ENCODE results near the gene UBL4A.

The UBL4A gene

DNA sequence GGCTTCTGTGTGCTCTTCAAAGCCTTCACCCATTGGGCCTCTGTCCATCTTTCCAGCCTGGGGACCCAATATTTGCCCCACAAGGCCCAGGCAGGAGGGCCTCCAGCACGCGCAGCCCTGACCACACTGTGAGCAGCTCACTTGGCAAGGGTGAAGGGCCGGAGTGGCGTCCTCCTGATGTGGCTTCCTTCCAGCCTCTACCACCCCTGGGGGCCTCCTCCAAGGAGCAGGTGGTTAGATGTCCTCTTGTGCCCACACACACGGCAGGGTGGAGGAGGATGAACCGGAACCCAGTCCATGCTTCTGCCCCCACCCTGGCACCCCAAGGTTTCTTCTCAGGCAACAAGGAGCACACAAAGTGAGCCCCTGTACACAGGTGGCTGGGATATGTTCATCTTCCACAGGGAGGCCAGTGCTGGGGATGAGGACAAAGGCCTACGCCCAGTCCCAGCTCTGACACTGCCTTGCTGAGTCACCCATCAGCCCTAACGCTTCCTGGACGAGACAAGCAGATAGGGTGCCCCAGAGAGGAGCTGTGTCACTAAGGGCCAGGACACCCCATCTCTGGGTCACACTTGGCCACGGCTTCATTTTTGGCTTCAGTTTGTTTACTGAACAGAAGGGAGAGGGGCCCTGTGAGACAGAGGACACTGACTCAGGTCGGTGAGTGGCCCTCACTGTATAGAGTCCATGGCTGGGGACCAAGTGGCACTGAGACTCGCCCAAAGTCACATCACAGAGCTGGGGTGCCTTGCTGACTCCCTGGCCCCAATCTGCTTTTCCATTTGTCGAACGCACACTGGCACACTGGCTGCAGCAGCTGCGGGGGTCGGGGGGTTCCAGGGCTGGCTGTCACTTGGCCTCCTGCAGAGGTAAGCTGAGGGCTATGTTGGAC lies 1.9 kb downstream of the UBL4A start:
- FAIRE-seq, result no peak
- no peak for DNase-seq (ENCODE audit: extremely low spot score, insufficient read length, low read depth)

DNA sequence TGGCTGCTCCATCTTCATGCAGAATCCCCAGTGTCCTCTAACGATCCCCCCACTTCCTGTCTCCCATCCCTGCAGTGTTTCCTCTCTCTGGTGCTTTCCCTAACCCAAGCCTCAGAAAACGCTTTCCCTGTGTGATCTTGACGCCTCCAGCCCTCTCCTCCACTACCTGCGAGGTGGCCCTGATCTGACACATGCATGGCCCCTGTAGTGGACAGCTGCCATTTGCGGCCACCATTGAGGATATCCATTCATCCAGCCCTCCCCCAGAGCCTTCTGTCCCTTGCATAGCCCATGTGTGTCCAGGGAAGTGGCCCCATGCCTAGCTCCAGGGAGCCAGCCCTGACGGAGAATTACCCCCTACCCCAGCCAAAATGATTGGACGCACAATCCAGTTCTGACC lies 3.1 kb downstream of the UBL4A start:
- DNase-seq (ENCODE audit: extremely low spot score, insufficient read length, low read depth), result no peak
- no peak for FAIRE-seq

DNA sequence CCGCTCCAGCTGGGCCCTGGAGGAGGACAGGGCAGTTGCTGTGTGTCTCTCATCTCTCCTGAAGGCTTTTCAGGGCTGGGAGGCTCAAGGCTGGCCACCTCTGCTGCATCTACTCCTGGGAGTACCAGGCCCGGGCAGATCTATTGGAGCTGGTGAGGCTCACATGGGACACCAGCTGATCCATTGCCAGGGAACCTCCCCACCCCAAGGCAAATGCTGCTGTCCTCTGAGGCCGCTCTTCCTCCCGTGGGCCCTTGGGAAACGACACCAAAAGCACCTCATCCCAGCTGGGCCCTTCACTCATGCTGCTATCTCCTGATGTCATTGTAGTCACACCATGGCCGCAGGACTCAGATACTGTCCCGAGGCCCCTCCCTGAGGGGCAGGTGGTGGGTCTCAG lies 3.6 kb downstream of the UBL4A start:
- DNase-seq (ENCODE audit: extremely low spot score, insufficient read length, low read depth) (no peak), FAIRE-seq (no peak)

DNA sequence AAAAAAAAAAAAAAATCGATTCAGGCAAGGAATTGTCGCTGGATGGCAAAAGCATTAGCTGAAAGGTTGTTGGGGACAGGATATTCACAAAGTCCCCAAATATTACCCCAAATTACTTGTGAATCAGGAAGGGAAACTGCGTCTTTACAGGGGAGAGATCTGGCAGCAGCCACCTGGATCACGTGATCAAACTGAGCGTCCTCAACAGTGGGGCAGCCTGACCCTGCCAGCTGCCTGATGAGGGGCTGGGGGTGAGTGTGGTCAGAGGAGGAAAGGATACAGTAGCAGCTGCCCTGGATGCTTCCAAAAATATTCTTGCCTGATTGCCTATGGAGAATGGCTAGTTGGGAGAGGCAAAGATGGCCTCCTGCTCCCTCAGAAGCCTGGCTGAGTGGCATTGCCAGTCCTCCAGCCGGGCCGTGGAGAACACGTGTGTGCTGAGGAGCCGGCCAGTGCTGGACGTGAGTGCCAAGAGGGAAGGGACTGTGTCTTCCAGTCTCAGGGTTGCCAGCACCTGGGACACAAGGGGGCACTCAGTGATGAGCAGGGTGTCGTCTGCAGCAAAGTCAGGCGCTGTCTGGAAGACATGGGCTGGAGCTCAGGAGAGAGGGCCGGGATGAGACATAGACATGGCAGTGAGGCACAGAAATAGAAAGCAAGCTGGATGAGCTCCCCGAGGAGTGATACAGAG lies 4.4 kb downstream of the UBL4A start:
- DNase-seq (ENCODE audit: extremely low spot score, insufficient read length, low read depth), result no peak
- peak; percentile 47 for FAIRE-seq

DNA sequence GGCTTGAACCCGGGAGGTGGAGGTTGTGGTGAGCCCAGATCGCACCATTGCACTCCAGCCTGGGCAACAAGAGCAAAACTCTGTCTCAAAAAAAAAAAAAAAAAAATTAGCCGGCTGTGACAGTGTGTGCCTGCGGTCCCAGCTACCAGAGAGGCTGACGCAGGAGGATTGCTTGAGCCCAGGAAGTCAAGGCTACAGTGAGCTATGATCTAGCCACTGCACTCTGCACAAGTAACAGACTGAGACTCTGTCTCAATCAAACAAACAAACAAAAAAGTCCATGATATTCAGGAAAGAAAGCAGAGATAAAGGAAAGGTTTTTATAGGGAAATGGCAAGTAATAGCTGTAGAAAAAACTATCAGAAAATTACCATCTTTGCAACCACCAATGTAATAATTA lies 5.2 kb downstream of the UBL4A start:
- FAIRE-seq (no peak), DNase-seq (ENCODE audit: extremely low spot score, insufficient read length, low read depth) (no peak)

DNA sequence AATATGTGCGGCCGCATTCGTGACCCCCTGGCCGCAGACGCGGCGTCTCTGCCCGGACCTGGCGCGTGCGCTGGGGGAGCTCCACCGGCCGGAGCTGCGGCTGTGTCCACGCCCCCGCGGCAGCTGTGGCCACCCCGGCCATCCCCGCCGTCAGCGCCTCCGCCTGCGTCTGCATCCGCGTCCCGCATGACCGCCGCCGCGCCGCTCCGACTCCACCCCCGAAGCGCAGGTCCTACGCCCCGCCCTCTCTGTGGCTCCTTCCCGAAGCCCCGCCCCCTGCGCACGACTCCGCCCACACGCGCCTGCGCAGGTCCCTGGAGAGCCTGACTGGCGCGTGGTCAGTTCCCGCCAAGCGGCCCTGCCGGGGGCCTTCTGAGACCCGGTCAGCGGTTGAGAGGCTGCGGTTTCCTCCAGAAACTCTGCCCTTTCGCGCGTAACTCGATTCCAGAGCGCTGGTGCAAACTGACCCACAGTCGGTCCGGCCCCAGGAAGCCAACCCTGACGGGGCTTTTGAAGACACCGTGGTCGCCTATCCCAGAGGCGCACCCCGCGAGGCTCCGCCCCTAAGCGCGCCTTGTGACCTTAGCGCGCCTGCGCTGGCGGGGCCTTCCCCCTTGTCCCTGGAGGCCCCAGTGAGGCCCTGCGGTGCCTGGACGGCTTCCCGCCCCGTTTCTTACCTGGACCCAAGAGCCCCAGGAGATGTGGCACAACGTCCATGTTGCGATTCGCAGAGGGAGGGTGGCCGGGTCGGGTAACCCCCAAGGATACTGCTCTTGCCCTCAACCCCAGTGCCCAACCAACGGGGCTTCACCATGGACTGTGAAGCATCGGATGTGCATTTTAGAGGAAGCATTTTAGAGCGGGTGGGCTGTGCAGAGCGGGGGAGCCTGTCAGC lies 7.4 kb downstream of the UBL4A start, which contains the start of gene LAGE3:
TSS of gene LAGE3 (minus strand) at position 554 of the 895 bp plus-strand sequence. CDS start at position 188, 366 bp downstream.
- FAIRE-seq (peak; percentile 96), DNase-seq (ENCODE audit: extremely low spot score, insufficient read length, low read depth) (peak; percentile 75)

DNA sequence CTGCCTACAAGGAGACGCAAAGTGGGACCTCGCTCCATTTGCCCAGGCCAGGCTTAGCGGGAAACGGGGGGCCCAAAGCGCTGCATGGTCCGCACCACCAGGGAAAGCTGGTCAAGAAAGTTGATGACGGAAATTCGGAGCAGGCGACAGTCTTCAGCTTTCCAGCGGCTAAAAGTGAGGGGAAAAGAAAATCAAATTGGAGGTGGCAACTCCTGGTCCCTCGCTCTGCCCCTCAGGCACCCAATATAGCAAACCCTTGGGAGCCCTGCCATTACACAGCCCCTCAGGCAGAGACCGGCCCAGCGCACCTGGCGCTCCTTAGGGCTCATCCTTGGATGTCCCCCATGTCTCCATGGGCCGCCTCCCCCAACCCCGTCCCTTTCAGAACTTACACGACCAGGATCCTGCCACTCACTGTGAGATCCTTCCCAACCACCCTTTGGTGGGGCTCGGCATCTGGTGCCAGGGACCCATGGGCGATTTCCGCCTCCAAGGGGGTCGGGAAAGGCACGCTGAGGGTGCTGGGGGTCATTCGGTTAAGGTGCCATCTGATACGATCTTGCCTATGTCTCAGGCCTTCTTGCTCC lies 8.4 kb downstream of the UBL4A start:
- no peak for FAIRE-seq

DNA sequence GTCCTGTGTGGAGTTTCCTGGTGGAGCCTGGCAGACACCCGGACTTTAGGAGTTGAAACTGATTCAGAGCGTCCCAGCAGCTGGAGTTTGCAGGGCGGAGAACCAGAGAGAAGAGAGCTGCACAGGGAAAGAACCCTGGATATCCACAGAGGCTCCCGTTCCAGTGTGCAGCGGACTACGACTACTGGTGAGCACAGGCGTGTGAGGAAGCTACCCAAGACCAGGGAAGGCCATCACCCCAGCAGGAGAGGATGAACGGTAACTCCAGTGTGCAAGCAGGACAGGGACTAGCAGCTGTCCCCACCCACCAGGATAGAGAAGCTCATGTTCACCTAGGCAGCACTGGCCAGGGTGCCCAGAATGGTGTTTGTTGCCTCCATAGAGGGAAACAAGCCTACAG lies 9.6 kb downstream of the UBL4A start:
- no peak for DNase-seq (ENCODE audit: extremely low spot score, insufficient read length, low read depth)
- no peak for FAIRE-seq

More for the DNA sequence above, 8.4 kb downstream of the UBL4A start:
- DNase-seq (ENCODE audit: extremely low spot score, insufficient read length, low read depth), result no peak

DNA sequence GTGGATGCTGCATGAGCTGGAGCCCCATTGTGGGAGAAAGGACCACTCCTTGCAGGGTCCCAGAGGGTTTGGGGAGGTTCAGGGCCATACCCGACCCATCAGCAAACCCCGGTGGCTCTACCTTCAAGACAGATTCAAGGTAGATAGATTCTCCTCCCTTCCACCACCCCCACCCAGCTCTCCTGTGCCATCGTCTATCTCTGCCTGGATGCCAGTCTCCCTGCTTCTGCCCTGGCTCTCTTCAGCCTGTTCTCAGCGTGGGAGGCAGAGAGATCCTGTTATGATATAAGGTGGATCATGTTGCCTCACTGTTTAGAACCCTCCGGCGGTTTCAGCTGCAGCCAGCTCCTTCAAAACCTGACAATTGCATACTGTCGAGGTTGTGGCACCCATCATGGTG lies 12.7 kb downstream of the UBL4A start:
- DNase-seq (ENCODE audit: extremely low spot score, insufficient read length, low read depth), result no peak
- FAIRE-seq, result no peak

DNA sequence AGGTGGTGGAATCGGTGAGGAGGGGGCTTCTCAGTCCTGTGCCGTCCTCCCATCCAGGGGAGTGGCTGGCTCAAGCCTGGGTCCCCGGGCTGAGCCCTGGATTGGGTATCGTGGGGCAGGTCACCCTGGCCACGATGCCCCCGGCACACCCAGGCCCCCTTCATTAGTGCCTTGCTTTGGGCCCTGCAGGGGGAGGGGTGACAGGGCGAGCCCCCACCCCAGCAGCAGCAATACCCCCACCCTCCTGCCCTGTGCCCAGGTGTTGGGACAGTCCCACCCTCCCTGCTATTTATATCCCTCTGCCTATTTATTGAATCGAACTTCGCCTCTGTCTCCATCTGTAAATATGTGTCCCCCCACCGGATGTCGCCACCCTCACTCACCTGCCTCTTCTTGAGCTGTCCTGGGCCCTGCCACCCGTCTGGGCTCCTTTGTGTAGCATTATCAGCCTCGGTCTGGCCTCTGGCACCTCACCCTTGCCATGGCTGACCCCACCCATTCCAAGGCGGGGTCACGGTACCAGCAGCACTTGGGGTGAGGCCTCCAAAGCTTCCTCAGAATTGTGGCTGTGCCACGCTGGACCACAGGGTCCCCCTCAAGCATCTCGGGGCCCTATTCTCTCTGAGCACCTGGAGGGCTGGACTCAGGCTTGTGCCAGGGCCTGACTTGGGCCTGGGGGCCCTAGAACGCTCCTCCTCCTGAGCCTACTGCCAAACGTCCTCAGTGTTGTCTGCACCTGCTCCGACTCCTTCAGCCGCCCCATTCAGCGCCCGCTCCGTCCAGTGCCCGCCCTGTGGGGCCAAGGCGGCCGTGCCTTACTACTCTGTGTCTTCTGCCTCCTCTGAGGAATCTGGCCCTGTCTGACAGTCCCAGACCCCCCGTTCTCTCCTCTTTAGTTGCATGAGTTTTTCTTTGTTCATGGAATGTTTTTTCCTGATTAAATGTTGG lies 13.5 kb downstream of the UBL4A start:
- FAIRE-seq (no peak), DNase-seq (ENCODE audit: extremely low spot score, insufficient read length, low read depth) (no peak)

DNA sequence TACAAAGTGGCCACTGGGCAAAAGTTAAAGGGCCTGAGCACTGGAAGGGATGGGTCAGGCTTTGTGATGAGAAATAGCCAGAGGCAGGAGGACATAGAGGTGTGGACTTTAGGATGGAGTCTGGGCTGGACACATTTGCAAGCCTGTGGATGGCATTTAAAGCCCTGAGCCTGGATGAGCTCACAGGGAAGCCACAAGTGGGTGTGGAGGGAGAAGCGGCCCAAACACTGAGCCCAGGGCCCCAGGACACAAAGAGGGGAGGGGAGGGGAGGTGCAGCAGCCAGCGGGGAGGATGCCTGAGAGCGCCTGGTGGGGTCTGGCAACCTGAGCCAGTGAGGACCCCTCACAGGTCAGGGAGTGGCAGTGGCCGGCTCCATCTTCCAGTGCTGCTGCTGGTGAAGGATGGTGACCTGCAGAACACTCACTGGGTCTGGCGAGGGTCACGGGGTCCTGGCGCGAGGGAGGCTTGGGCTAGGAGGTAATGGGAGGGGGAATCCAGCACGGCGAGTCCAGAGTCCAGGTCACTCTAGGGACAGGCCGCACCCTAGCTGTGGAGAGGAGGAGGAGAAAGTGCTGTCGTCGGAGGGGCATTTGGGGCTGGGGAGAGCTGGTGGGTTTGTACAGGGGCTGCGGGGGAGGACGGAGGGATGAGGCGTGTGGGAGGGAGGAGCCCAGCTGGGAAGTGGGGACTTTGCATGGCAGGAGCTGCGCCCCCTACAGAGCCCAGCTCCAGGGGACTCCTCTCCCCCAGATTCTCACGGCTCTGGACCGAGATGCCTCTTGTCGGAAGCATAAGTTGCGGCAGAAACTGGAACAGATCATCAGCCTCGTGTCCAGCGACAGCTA lies 14.4 kb downstream of the UBL4A start:
- DNase-seq (ENCODE audit: extremely low spot score, insufficient read length, low read depth) (no peak), FAIRE-seq (no peak)

DNA sequence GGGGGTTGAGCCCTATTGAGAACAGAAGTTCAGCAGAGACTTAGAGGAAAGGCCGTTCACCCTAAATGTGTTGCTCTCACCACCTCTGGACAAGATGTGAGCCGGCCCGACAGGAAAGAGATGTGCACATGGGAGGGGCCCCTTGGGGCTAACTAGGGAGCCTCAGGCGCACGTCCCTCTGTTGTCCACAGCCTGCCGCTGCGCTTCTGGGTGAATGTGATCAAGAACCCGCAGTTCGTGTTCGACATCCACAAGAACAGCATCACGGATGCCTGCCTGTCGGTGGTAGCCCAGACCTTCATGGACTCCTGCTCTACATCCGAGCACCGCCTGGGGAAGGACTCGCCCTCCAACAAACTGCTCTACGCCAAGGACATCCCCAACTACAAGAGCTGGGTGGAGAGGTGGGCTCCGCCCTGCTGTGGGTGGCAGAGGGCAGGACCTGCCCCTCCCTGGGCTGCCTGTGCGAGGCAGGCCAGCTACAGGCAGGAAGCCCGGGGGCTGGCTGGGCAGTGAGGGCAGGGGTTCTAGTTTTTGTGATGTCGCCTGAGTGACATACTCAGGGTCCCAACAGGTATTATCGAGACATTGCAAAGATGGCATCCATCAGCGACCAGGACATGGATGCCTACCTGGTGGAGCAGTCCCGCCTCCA lies 15.4 kb downstream of the UBL4A start:
- DNase-seq (ENCODE audit: extremely low spot score, insufficient read length, low read depth) (no peak), FAIRE-seq (no peak)

DNA sequence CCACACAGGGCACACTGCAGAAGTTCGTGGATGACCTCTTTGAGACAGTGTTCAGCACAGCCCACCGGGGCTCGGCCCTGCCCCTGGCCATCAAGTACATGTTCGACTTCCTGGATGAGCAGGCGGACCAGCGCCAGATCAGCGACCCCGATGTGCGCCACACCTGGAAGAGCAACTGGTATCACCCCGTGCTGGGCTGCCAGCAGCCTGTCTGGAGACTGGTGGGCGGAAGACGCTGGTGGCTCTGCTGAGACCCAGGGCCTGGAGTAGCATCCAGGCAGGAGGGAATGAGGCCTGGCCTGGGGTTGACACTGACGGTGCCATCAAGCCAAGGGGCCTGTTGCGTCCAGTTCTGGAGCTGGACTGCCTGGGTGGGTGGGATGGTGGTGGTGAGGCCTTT lies 16.0 kb downstream of the UBL4A start:
- FAIRE-seq, result no peak
- DNase-seq (ENCODE audit: extremely low spot score, insufficient read length, low read depth), result no peak

DNA sequence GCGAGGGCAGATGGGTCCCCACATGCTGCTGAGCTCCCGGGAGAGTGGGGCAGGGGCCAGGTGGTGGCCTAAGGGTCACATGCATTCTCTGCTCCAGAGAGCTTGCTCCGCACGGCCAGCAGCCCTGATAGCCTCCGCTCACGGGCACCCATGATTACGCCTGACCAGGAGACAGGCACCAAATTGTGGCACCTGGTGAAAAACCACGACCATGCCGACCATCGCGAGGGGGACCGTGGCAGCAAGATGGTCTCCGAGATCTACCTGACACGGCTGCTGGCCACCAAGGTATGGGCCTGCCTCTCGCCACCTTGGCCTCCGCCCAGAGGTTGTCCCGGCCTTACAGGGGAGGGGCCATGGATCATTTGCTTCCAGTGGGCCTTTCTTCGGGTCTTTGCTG lies 16.5 kb downstream of the UBL4A start:
- no peak for FAIRE-seq
- DNase-seq (ENCODE audit: extremely low spot score, insufficient read length, low read depth), result no peak

DNA sequence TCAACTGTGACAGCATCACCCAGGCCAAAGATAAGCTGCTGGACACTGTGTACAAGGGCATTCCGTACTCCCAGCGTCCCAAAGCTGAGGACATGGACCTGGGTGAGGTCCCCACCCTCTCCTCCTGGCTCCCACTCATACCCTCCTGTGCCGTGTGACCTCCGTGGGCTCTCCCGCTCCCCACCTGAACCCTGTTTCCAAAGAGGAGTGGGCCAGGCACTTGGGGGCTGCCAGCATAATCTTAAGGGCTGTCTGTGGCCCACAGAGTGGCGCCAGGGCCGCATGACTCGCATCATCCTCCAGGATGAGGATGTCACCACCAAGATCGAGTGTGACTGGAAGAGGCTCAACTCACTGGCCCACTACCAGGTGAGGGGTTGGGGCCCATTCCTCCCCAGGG lies 17.3 kb downstream of the UBL4A start:
- no peak for DNase-seq (ENCODE audit: extremely low spot score, insufficient read length, low read depth)
- FAIRE-seq, result no peak

DNA sequence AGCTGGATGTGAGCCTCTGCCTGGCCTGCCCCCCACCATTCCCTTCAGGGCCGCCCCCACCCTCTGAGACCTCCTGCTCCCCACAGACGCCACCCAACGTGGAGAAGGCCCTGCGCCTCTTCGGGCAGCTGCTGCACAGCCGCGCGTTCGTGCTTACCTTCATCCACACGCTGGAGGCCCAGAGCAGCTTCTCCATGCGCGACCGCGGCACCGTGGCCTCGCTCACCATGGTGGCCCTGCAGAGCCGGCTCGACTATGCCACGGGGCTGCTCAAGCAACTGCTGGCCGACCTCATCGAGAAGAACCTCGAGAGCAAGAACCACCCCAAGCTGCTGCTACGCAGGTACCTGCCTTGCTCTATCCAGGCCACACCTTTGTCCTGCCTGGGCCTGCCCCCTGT lies 18.2 kb downstream of the UBL4A start:
- DNase-seq (ENCODE audit: extremely low spot score, insufficient read length, low read depth) (no peak), FAIRE-seq (no peak)

DNA sequence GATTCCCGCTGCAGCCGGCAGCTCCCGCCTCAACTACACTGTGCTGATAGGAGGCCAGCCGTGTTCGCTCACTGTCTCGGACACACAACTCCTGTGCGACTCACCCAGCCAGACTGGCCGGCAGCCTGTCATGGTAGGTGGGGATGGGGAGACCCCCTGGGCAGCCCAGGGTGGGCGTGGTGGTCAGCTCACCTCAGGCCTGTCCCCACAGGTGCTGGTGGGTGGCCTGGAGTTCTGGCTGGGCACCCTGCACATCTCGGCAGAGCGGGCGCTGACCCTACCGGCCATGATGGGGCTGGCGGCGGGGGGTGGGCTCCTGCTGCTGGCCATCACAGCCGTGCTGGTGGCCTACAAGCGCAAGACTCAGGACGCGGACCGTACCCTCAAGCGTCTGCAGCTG lies 18.9 kb downstream of the UBL4A start:
- FAIRE-seq (no peak), DNase-seq (ENCODE audit: extremely low spot score, insufficient read length, low read depth) (no peak)

DNA sequence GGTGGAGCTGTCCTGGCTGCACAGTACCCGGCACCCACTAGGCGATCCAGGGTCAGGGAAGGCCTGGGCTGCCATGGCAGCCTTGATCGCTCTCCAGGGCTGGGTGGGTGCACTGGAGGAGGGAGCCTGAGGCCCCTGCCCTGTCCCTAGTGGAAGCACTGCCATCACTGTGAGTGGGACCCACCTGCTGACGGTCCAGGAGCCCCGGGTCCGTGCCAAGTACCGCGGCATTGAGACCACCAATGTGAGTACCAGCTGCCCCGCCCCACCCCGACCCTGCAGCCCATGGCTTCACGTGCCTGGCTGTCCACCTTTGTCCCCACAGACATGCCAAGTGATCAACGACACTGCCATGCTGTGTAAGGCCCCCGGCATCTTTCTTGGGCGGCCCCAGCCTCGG lies 19.5 kb downstream of the UBL4A start:
- no peak for FAIRE-seq
- DNase-seq (ENCODE audit: extremely low spot score, insufficient read length, low read depth), result no peak
